Left lung (tissue), 10 donors: Measurements from ENCODE around the gene SERINC2. TPM values are rescaled to one million over a fixed set of nuclear protein-coding genes. Genes with fewer than 3 reads are reported as not detected.

Experiments
- ATAC-seq: fragments of 200-7000 bp; cut with Tn5 transposase; one replicate; pipeline ENCODE4 v1.9.1; 2020; ENCODE audit warnings: moderate library complexity
- DNase-seq, 4 donors: peaks; one replicate each; pipeline ENCODE4 v3.0.0-alpha.2; 2013 to 2020
- H3K27ac ChIP-seq, 2 donors: fragments of 200-600 bp; sonication (generic) in 1 of 2; one replicate each; pipeline versions ENCODE4 v1.5.0 to v1.8.0; 2020 to 2021
- H3K27me3 ChIP-seq, 2 donors: fragments of 200-600 bp; sonication (generic) in 1 of 2; one replicate each; pipeline versions ENCODE4 v1.5.0 to v1.8.0; 2020 to 2021
- H3K36me3 ChIP-seq, 2 donors: fragments of 200-600 bp; sonication (generic) in 1 of 2; one replicate each; pipeline versions ENCODE4 v1.5.0 to v1.8.0; 2020 to 2021
- H3K4me1 ChIP-seq, 2 donors: fragments of 200-600 bp; one replicate each; pipeline ENCODE4 v1.8.0; 2021
- H3K4me3 ChIP-seq, 2 donors: fragments of 200-600 bp; sonication (generic) in 1 of 2; one replicate each; pipeline versions ENCODE4 v1.5.0 to v1.8.0; 2020 to 2021; ENCODE audit warnings: mild to moderate bottlenecking in 1 of 2
- H3K9me3 ChIP-seq, 2 donors: fragments of 200-600 bp; sonication (generic) in 1 of 2; one replicate each; pipeline versions ENCODE4 v1.5.0 to v1.8.0; 2020 to 2021
- intact Hi-C, 2 donors: fragments of 100-400 bp; cut with DNase I; formaldehyde crosslinking; loops; one replicate each; pipeline versions ENCODE4 v1.11.2 to v1.14.2; 2022
- polyA plus RNA-seq, 6 donors: library from polyadenylated mRNA; unstranded; fragments of 120-200 nt; gene quantifications; one replicate each; pipeline ENCODE4 v1.2.1, GENCODE V29; 2013; ENCODE audit not compliant: insufficient read length in 6 of 6
- total RNA-seq, 2 donors: library from RNA; stranded (reverse); fragmentation: NEBNext Ultra II Directional; extraction: Animal tissue kit (Norgen Biotek cat#: 25700); gene quantifications; one replicate each; pipeline ENCODE4 v1.2.1, GENCODE V29; 2021
- TF ChIP-seq, protein P1 (sequence below), 2 donors: fragments of 200-600 bp; sonication (generic) in 1 of 2; IDR thresholded peaks; one replicate each; pipeline versions ENCODE4 v1.5.0 to v1.8.0; 2021; ENCODE audit warnings: antibody characterized with exemption in 2 of 2
- donor health status: DM: no; HTN: yes; CAD: no.
- donor health status: DM: no; HTN: no; CAD: no.

The SERINC2 gene
- total and polyA plus RNA-seq, 8 donors, result 10.4 to 126 (median 14.2) TPM

DNA sequence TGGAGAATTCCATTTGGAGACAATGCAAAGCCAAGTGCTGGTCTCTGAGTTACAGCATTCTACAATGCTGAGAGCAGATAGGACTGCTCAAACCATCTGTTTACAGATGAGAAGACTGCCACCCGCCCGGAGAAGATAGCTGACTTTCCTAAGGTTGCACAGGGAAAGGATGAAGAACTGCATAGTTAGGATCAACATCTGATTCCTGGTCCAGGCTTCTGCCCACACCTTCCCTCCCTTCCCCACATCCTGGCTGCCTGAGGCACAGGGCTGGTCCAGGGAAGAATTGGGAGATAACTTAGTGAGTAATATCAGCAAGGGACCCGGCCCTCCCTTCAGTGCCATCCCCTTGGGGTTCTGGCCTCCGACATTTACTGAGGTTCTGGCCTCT is 2.0 kb downstream of the SERINC2 start:
- no peak overlapping the region for H3K27ac ChIP-seq
- DNase-seq (no peak), ATAC-seq (no peak)
- intact Hi-C loops, result loop anchor here in 1 of 2 donors (10.0 kb wide), 1 partner anchor 250 kb away; no protein-coding TSS in a partner anchor
- no peaks in the 10 kb centered on the region for H3K36me3 ChIP-seq
- TF ChIP-seq, protein P1, sequence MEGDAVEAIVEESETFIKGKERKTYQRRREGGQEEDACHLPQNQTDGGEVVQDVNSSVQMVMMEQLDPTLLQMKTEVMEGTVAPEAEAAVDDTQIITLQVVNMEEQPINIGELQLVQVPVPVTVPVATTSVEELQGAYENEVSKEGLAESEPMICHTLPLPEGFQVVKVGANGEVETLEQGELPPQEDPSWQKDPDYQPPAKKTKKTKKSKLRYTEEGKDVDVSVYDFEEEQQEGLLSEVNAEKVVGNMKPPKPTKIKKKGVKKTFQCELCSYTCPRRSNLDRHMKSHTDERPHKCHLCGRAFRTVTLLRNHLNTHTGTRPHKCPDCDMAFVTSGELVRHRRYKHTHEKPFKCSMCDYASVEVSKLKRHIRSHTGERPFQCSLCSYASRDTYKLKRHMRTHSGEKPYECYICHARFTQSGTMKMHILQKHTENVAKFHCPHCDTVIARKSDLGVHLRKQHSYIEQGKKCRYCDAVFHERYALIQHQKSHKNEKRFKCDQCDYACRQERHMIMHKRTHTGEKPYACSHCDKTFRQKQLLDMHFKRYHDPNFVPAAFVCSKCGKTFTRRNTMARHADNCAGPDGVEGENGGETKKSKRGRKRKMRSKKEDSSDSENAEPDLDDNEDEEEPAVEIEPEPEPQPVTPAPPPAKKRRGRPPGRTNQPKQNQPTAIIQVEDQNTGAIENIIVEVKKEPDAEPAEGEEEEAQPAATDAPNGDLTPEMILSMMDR (IDR thresholded peaks at IDR 0.05), result no peak
- no peaks in the 10 kb centered on the region for H3K9me3 ChIP-seq
- H3K4me3 ChIP-seq, result no peak overlapping the region
- peaks cover 5 to 43% of the 10 kb centered on the region in 2 donors for H3K27me3 ChIP-seq
- peaks cover 0 to 20% of the 10 kb centered on the region in 2 donors for H3K4me1 ChIP-seq

GRCh38 chr1:31415658-31416057 is 2.6 kb downstream of the SERINC2 start:
- peaks cover 0 to 20% of the 10 kb centered on the region in 2 donors for H3K4me1 ChIP-seq

DNA sequence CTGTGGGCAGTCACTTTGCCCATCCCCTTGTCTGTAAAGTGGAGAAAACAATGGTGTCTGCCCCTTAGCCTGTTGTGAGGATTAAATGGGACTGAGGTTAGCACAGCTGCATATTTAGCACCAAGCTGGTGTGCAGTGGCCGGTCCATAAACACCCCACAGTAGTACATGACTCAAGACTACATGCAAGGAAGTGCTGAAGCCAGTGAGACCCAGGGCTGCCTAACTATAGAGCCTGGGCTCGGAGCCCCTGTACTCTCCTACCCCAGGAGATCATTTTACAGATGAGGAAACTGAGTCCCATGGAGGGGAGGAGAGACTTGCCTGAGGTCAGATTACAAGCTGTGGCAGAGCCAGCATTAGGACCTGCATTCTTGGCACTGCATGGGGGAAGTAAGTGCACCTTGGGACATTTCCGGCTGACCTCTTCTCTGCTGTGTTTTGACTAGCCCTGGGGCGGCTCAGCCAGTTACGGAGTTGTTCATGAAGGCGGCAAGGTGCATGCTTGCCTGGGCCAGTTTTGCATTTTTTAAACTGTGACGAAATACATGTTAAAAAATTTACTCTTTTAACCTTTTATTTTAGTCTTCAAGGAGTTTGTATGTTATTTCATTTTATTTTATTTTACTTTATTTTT is 3.2 kb downstream of the SERINC2 start:
- Histone ChIP-seq H3K27me3 (peaks cover 5 to 34% of the 10 kb centered on the region in 2 donors), H3K36me3 (no peaks in the 10 kb centered on the region), H3K4me3 (no peak overlapping the region), H3K4me1 (peaks cover 0 to 20% of the 10 kb centered on the region in 2 donors), H3K9me3 (no peaks in the 10 kb centered on the region), H3K27ac (no peak overlapping the region)
- intact Hi-C loops, result loop anchor here in 1 of 2 donors (10.0 kb wide), 1 partner anchor 251 kb away; no protein-coding TSS in a partner anchor
- TF ChIP-seq, protein P1 (IDR thresholded peaks at IDR 0.05), result no peak
- no peak for DNase-seq
- peak; percentile 49 for ATAC-seq

More at GRCh38 chr1:31415658-31416057, 2.6 kb downstream of the SERINC2 start:
- H3K27ac ChIP-seq, result no peak overlapping the region
- DNase-seq (no peak), ATAC-seq (no peak)
- H3K27me3 ChIP-seq, result peaks cover 5 to 36% of the 10 kb centered on the region in 2 donors
- no peaks in the 10 kb centered on the region for H3K9me3 ChIP-seq
- intact Hi-C loops, result loop anchor here in 1 of 2 donors (10.0 kb wide), 1 partner anchor 251 kb away; no protein-coding TSS in a partner anchor
- TF ChIP-seq, protein P1 (IDR thresholded peaks at IDR 0.05), result no peak
- H3K4me3 ChIP-seq, result no peak overlapping the region
- H3K36me3 ChIP-seq, result no peaks in the 10 kb centered on the region

- H3K36me3 ChIP-seq, result no peaks in the 10 kb centered on the region
- no peaks in the 10 kb centered on the region for H3K9me3 ChIP-seq
- intact Hi-C loops, result loop anchor here in 1 of 2 donors (10.0 kb wide), 1 partner anchor 252 kb away; no protein-coding TSS in a partner anchor
- TF ChIP-seq, protein P1 (IDR thresholded peaks at IDR 0.05), result no peak
- H3K27me3 ChIP-seq, result peaks cover 5 to 25% of the 10 kb centered on the region in 2 donors
- H3K27ac ChIP-seq, result no peak overlapping the region
- no peak overlapping the region for H3K4me3 ChIP-seq
- H3K4me1 ChIP-seq, result peaks cover 0 to 22% of the 10 kb centered on the region in 2 donors
- ATAC-seq, result no peak
- DNase-seq, result no peak
These were observed 4.1 kb downstream of the SERINC2 start for GRCh38 chr1:31417148-31417547.

DNA sequence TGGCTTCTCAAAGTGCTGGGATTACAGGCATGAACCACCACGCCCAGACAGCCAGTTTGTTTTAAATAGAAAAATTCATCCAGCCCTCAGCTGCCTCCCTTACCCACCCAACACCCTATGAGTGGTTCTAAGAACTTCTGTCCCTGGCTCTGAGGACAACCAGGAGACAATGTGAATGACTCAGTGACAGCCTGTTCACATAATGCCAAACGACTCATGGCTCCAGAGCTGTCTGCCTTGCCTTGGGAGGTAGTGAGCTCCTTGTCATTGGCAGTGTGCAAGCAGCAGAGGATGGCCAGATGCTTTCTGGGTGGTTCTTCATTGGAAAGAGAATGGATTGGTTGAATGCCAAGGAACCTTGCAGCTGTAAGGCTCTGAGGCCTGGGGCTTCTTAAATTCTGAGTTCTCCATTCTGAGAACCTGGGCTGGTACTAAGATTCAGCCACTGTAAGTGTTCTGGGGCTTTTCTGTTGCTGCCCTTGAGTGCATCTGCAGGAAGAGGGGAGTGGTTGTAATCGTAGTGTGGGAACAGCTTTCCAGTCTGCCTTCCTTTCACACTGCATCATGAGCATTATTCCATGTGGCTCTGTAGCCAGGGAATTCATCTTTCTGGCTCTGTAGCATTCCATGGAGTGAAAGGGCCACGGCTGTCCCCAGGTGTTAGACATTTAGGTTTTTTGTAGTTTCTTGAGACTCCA is 5.8 kb downstream of the SERINC2 start:
- ATAC-seq (no peak), DNase-seq (no peak)
- Histone ChIP-seq H3K27me3 (peaks cover 0 to 16% of the 10 kb centered on the region in 2 donors), H3K4me1 (peaks cover 9 to 24% of the 10 kb centered on the region in 2 donors), H3K4me3 (no peak overlapping the region), H3K27ac (no peak overlapping the region), H3K36me3 (no peaks in the 10 kb centered on the region), H3K9me3 (no peaks in the 10 kb centered on the region)
- TF ChIP-seq, protein P1 (IDR thresholded peaks at IDR 0.05), result no peak
- intact Hi-C loops, result loop anchor here in 1 of 2 donors (10.0 kb wide), 1 partner anchor 254 kb away; no protein-coding TSS in a partner anchor
